Activated CD8-positive, alpha-beta memory T cell treated with anti-CD3 and anti-CD28 coated beads for 48 hours (primary cell): ENCODE measurements around the gene HJURP.
"Not testable (repeated sequence)": the region's sequence is repeated elsewhere in the genome, so short reads cannot be mapped to it uniquely, and the experiment has no call there.

ENCODE experiments used
- DNase-seq, 3 experiments: peaks; one replicate each; pipeline ENCODE4 v3.0.0-alpha.2; 2020; ENCODE audit warnings: low read depth in 2 of 3, low spot score in 2 of 3

The HJURP gene, protein sequence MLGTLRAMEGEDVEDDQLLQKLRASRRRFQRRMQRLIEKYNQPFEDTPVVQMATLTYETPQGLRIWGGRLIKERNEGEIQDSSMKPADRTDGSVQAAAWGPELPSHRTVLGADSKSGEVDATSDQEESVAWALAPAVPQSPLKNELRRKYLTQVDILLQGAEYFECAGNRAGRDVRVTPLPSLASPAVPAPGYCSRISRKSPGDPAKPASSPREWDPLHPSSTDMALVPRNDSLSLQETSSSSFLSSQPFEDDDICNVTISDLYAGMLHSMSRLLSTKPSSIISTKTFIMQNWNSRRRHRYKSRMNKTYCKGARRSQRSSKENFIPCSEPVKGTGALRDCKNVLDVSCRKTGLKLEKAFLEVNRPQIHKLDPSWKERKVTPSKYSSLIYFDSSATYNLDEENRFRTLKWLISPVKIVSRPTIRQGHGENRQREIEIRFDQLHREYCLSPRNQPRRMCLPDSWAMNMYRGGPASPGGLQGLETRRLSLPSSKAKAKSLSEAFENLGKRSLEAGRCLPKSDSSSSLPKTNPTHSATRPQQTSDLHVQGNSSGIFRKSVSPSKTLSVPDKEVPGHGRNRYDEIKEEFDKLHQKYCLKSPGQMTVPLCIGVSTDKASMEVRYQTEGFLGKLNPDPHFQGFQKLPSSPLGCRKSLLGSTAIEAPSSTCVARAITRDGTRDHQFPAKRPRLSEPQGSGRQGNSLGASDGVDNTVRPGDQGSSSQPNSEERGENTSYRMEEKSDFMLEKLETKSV

DNA sequence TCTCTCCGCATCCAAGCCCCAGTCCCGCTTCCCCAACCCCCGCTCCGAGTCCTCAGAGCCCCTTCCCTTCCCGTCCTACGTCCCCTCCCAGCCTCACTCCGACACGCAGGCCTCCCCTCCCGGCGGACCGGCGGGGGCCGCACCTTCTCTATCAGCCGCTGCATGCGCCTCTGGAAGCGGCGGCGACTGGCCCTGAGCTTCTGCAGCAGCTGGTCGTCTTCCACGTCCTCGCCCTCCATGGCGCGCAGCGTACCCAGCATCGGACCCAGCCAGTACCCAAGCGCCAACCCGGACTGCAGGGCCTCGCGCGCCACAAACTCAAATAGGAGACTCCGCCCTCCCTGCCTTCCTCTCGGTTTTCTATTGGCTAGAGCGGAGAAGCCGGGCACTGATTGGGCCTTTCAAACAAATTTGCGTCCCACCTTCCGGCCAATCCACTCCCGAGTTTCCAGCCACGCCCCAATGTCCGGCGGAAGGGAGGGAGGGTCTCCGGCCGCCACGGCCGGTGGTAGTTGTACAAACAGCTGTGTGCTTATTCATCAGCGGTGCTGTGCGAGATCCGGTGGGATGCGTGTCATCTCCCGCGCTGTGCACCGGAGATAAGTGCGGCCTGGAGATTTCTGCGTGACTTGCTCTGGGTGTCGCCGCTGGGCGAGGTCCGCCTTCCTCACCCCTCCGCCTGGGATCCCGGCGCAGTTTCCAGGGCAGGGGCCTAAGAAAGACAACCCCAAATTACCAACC, at the start of gene HJURP:
Gene HJURP, minus strand, starts transcription at position 295 of the 741 bp plus-strand sequence. Its CDS starts 35 bp downstream, at position 260.
- peak; percentile 60 to 87 (median 71) for DNase-seq

DNA sequence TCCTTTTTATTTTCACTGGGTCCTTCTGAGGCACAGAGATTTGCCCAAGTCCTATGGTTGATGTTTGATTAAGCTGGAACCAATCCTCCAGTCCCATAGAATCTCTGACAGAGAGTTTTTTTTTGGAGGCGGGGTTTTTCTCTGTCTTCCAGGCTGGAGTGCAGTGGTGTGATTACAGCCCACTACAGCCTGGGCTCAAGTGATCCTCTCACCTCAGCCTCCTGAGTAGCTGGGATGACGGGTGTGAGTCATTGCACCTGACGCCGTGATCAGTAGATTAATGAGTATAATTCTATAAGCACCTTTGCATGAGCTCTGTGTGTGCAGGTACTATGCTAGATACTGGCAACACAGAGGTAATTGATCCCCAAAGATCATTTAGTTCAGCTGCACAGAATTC, 47.5 kb upstream of the HJURP start:
- DNase-seq: no peak

DNA sequence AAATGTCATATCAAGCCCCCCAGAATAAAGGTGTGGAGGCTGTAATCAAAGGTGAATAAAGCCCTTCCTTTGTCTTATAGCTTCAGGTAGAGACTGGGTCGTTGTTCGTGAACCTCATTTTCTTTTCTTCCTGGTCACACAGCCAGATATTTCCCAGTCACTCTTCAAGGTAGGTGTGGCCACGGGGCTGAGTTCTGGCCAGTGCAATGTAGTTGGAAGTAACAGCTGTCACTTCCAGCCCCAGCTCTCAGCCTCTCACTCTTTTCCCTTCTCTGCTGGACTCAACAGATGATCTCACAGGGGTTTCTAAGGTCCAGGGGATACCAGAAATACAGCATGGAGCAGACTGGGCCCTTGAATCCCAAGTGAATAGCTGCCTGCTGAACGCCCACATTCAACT, 47.0 kb upstream of the HJURP start:
- no peak for DNase-seq

- DNase-seq: not testable (repeated sequence)
Measured at GRCh38 chr2:233896253-233896652, 41.9 kb upstream of the HJURP start.

DNA sequence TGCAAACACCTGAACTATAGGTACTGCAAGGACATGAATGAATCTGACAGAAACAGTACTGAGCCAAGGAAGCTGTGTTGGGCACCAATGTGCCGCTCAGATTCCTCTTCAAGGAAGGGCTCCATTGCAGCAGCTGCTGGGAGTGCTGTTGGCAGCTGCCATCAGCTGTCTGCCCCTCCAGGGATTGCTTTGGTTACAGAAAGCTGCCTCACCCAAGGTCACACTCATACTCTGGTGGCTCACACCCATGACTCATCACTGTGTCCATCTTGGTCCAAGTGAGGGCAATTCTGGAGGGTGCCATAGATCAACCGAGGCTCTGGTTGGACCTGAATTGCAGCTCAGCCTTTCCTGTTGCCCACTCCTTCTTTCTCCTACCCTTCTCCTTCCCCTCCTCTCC, 38.5 kb upstream of the HJURP start:
- DNase-seq: no peak

- DNase-seq: no peak
Measured at GRCh38 chr2:233882353-233882752, 28.0 kb upstream of the HJURP start.

GRCh38 chr2:233872125-233872524, 17.8 kb upstream of the HJURP start:
- not testable (repeated sequence) for DNase-seq

DNA sequence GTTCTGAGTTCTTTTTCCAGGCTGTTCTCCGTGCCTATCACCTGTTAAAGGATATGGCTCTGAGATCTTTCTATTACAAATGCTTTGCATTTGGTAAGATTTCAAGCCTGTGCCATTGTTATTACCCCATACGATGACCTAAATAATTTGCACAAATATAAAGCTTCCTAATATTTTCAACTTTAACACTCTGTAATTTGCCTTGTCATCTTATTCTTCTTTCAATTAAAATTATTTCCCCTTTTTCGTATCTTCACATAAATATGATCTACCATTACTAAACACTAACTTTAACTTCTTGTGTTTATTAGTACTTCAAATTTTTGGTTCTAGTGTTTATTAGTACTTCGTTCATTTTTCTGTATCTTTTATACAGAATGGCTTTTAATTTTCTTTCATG, 17.1 kb upstream of the HJURP start:
- no peak for DNase-seq

DNA sequence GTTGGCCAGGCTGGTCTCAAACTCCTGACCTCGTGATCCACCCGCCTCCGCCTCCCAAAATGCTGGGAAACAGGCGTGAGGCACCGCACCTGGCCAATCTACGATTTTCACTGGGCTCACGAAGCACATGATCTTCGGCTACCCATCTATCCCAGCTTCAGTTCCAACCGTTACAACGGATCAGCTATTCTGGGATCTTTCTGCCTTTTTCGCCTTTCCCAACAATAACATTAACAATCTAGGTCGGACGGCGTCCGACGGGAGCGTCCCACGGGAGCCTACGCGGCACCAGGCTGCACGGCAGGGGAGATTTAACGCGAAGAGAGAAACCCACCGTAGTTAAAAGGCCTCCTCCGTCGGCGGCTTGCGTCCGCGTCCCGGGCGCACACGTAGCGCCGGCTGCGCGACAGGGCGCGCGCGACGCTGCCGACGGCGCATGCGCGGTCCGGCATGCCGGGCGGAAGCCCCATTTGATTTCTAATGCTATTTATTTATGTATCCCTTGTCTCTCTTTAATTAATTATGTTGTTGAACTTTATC, 13.7 kb upstream of the HJURP start, which contains the start of gene MSL3B:
Gene MSL3B, minus strand, starts transcription at position 394 of the 540 bp plus-strand sequence.
- peak in 2 of 3 experiments; percentile 20 to 29 for DNase-seq

GRCh38 chr2:233866479-233866878, 12.1 kb upstream of the HJURP start:
- no peak for DNase-seq

DNA sequence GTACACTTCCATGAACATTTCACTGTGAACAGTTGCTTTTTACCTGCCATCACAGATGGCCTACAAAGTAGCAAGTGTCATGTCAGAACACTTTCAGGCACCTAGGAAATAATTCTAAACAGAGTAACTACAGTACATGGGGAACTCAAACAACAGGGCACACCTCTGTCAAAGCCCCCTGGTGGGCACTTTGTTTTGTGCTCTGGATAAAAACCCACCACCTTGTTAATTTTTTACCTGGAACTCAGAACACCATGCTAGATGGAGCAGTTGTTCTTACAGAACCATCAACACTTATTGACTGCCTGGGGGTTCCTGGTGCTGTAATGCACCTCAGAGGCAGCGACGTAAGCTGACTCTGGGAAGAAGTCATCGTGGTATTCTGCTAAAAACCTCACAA, 11.5 kb upstream of the HJURP start:
- DNase-seq: no peak

DNA sequence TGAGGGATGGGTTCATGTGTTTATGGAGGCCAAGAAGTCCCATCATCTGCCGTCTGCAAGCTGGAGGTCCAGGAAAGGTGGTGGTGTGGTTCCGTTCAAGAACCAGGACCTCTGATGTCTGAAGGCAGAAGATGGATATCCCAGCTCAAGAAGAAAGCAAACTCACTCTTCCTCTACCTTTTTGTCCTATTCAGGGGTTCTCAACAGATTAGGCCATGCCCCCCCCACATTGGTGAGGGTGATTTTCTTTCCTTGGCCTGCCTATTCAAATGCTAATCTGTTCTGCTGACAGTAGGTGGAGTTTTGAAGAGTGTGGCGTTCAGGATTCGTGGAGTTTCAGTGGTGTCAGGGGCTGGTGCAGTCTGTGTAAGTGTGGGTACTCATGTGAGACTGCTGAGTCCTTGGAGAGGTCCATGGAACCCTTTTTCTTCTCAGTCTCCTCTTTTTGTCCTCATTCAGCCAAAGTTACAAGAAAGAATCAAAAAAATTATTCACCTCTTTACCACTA, 8.0 kb upstream of the HJURP start:
- DNase-seq: no peak

DNA sequence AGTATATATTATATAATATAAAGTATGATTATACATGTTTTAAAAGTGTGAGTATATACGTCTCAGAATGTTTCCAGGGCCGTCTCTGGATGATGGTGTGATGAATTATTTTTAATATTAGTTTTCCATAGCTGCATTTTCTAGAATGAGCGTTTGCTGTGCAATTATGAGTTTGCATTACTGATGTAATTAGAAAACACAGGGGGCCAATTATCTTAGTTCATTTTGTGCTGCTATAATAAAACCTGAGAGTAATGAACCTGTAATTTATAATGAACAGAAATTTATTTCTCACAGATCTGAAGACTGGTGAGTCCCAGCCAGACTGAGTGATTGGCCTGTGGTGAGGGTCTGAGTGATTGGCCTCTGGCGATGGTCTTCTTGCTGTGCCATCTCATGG, 4.0 kb upstream of the HJURP start:
- no peak for DNase-seq

DNA sequence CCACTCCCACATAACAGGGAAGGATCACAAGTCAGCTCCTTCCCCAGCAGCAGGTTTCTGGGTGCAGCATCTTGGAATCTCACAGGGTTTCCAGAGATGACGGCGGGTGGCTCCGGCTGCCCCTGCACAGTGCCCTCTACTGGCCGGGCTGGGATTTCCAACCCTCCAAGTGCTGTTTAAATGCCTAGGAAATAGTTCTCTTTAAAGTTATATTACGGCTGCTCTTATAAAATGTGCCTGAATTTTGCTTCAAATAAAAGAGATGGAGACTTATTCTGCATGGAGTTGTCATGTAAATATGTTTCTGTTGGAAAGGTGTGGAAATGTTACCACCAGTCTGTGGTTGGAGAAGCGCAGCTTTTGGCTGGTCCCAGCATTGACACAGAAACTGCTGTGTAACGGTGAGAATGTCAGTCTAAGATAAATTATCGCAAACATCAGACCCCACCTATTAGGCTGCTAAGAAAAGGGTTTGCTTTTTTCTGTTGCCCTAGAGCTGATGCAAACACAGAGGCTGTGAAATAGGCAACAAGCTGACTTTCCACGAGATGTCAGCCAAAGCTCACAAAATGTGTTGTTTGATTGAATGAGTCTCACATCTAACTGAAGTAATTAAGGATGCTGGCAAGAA, 3.3 kb upstream of the HJURP start:
- DNase-seq: no peak

DNA sequence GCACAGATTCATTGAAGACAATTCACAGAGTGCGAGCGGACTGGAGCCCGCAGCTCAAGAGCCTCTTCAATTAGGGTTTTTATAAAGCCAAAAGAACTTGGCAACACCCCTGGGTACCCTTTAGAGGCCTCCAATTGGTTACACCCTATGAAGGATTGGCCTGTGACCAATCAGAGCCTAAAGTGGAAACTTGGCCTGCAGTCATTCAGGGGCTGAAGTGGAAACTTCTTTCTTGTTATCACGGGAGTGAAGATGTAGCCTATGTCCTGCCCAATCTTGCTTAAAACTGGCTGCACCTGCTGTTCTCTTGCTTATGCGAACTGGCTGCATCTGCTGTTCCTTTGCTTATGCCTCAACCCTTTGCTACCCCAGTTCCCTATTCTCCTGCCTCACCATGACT, 1.8 kb upstream of the HJURP start:
- DNase-seq: no peak

DNA sequence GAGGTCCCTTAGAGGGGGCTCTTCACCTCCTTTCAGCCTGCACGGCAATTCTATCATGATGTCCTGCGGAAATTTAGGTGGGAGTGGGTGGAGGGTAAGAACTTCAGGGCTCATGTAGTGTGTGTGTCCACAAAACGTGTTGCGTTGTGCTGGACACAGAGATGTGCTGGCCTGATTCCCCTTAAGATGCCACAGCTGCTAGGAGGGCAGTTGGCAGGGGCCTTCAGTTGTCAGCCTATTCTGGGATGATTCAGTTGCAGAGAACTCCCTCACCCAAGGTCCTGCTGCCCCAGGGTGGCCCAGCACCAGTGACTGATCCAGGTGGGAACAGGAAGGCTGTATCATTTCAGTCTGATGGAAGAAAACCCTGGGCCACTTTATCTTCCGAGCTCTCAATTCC, 1.0 kb upstream of the HJURP start:
- no peak for DNase-seq

GRCh38 chr2:233853883-233854240, 473 bp downstream of the HJURP start:
- DNase-seq: no peak

GRCh38 chr2:233853353-233853752, 982 bp downstream of the HJURP start:
- no peak for DNase-seq

- no peak for DNase-seq
Measured at GRCh38 chr2:233852056-233852455, 2.3 kb downstream of the HJURP start.

- no peak for DNase-seq
Measured at GRCh38 chr2:233851169-233851568, 3.2 kb downstream of the HJURP start.

- DNase-seq: no peak
Measured at GRCh38 chr2:233850745-233851144, 3.6 kb downstream of the HJURP start.
